H1 (cell line): ENCODE results near the gene SELENOF. TPM values are rescaled to one million over a fixed set of nuclear protein-coding genes. Genes with fewer than 3 reads are reported as not detected.

Experiments
- ASH2L ChIP-seq: fragments of 200-600, 300-600 bp; sonication (generic); IDR thresholded peaks from one replicate; pipeline ENCODE4 v1.7.1; 2017; ENCODE audit warnings: low read length
- CBX8 ChIP-seq: fragments of 300-800, 300-1000 bp; sonication (generic); IDR thresholded peaks from 2 replicates; pipeline ENCODE4 v1.7.1; 2016; ENCODE audit warnings: low read depth, low read length, borderline replicate concordance
- EGR1 ChIP-seq: IDR thresholded peaks from 2 replicates; pipeline ENCODE4 v1.6.1; 2011; ENCODE audit warnings: low read depth, low read length, borderline replicate concordance
- SP2 ChIP-seq: IDR thresholded peaks from 2 replicates; pipeline ENCODE4 v1.6.1; 2012; ENCODE audit warnings: mild to moderate bottlenecking, low read length, inconsistent platforms
- polyA plus RNA-seq, 7 experiments: library from polyadenylated mRNA; depleted of rRNA in 3 of 7; stranded (reverse) in 5 of 7; unstranded in 2 of 7; fragments of >200 nt in 5 of 7; fragments of 200-250 nt in 2 of 7; gene quantifications; 1 replicate in 5 of 7; 2 replicates in 1 of 7; 4 replicates in 1 of 7; pipeline versions ENCODE4 v1.2.1 to v1.2.3, GENCODE V29; 2011 to 2013; ENCODE audit warnings: missing spikeins in 2 of 7, mixed read lengths in 2 of 7
- total RNA-seq: library from RNA; stranded (reverse); fragmentation: NEBNext Ultra II Directional; extraction: Animal tissue kit (Norgen Biotek cat#: 25700); gene quantifications from 2 replicates; pipeline ENCODE4 v1.2.1, GENCODE V29; 2021

The SELENOF gene
- total and polyA plus RNA-seq, 2 of the 8 experiments (the other 6 are each of a cell fraction or from before 2014, with no cell fraction given), result 70.7 to 163 TPM

GRCh38 chr1:86948212-86948611 lies 34.3 kb upstream of the SELENOF start (continued):
- TF ChIP-seq EGR1, result no peak
- TF ChIP-seq ASH2L, result no peak
- no peak for TF ChIP-seq CBX8
- no peak for TF ChIP-seq SP2
